GM12878 (cell line): ENCODE measurements around the gene COL25A1. TPM values are rescaled to one million over a fixed set of nuclear protein-coding genes. Genes with fewer than 3 reads are reported as not detected.
A peak's percentile ranks its signal among the peaks of the same experiment; 100 is the strongest.

Experiments
- ATAC-seq: fragments of 200-7000 bp; cut with Tn5 transposase; 3 replicates; pipeline ENCODE4 v1.9.1; 2020; ENCODE audit warnings: mild to moderate bottlenecking, moderate library complexity
- BruUV-seq: library from RNA; stranded (reverse); fragments of 400-500 nt; replicated peaks from 2 replicates; lab custom pipeline; 2021; lab: Mats Ljungman, UMichigan
- CTCF ChIA-PET: fragments of 300-600 bp; sonication (Branson Sonifier 250); formaldehyde crosslinking; extraction: SDS; loops from one replicate; lab custom pipeline; 2021; ENCODE audit warnings: inconsistent platforms; lab: Yijun Ruan, JAX
- POLR2A ChIA-PET: fragments of 350-600 bp; formaldehyde crosslinking; extraction: SDS; loops from one replicate; lab custom pipeline; 2021; ENCODE audit warnings: inconsistent platforms; lab: Charles Lee
- RAD21 ChIA-PET: fragments of 300-600 bp; sonication (Branson Sonifier 250); formaldehyde crosslinking; loops from one replicate; lab custom pipeline; 2023; ENCODE audit warnings: antibody characterized with exemption; ENCODE audit not compliant: unreplicated experiment; lab: Charles Lee
- SMC1A ChIA-PET: fragments of 300-600 bp; sonication (Branson Sonifier 250); formaldehyde crosslinking; loops from one replicate; lab custom pipeline; 2023; ENCODE audit not compliant: unreplicated experiment, uncharacterized antibody; lab: Charles Lee
- DNase-seq: peaks from one replicate; pipeline ENCODE4 v3.0.0-alpha.2; 2011; ENCODE audit warnings: low read depth, low spot score
- FAIRE-seq: peaks from 3 replicates; lab custom pipeline; 2011; peaks lifted over from hg19 to GRCh38; lab: Jason Lieb, UNC
- H2AFZ ChIP-seq: 2 replicates; pipeline ENCODE4 v1.6.0; 2011; ENCODE audit warnings: low read depth, low read length, control low read depth; ENCODE audit not compliant: control insufficient read depth
- H3K27ac ChIP-seq: 2 replicates; pipeline ENCODE4 v1.5.1; 2011; ENCODE audit warnings: control low read depth; ENCODE audit not compliant: control insufficient read depth, insufficient read depth
- H3K27me3 ChIP-seq, 2 experiments: replicated peaks in 1 of 2; 2 replicates each; pipeline versions ENCODE4 v1.6.0 to v1.6.1; 2011; ENCODE audit warnings: low read length in 1 of 2; ENCODE audit not compliant: control insufficient read depth in 2 of 2, insufficient read depth in 2 of 2
- H3K36me3 ChIP-seq, 2 experiments: 2 replicates each; pipeline ENCODE4 v1.5.1; 2011; ENCODE audit warnings: low read length in 1 of 2; ENCODE audit not compliant: control insufficient read depth in 2 of 2, insufficient read depth in 2 of 2
- H3K4me1 ChIP-seq: 2 replicates; pipeline ENCODE4 v1.6.1; 2011; ENCODE audit warnings: mild to moderate bottlenecking, low read length, moderate library complexity, mixed read lengths; ENCODE audit not compliant: control insufficient read depth, insufficient read depth
- H3K4me2 ChIP-seq: 2 replicates; pipeline ENCODE4 v1.6.0; 2011; ENCODE audit warnings: control low read depth; ENCODE audit not compliant: control insufficient read depth, insufficient read depth
- H3K4me3 ChIP-seq: fragments of 200-600 bp; sonication (generic); 2 replicates; pipeline ENCODE4 v1.5.1; 2016
- H3K79me2 ChIP-seq: 2 replicates; pipeline ENCODE4 v1.6.0; 2011; ENCODE audit warnings: low read length; ENCODE audit not compliant: control insufficient read depth, insufficient read depth
- H3K9ac ChIP-seq: 2 replicates; pipeline ENCODE4 v1.8.0; 2011; ENCODE audit warnings: low read length, control low read depth, mixed read lengths; ENCODE audit not compliant: control insufficient read depth, insufficient read depth
- H3K9me3 ChIP-seq: replicated peaks from 3 replicates; pipeline ENCODE4 v1.5.1; 2011; ENCODE audit warnings: mild to moderate bottlenecking, low read length; ENCODE audit not compliant: control insufficient read depth, insufficient read depth
- H4K20me1 ChIP-seq: 2 replicates; pipeline ENCODE4 v1.6.0; 2011; ENCODE audit not compliant: control insufficient read depth, insufficient read depth
- BHLHE40 ChIP-seq, 2 experiments: fragments of 450-650 bp in 1 of 2; IDR thresholded peaks; 2 replicates each; pipeline ENCODE4 v1.6.1; 2011 to 2017; ENCODE audit warnings: low read depth in 2 of 2, borderline replicate concordance in 1 of 2, improper control_type of control experiment in 1 of 2, low read length in 1 of 2, mild to moderate bottlenecking in 1 of 2
- CREB1 ChIP-seq: IDR thresholded peaks from 2 replicates; pipeline ENCODE4 v1.6.1; 2012; ENCODE audit warnings: low read depth, mild to moderate bottlenecking, inconsistent platforms
- LARP7 ChIP-seq: fragments of 450-650 bp; IDR thresholded peaks from 2 replicates; pipeline ENCODE4 v1.6.1; 2017; ENCODE audit warnings: mild to moderate bottlenecking
- NFIC ChIP-seq: IDR thresholded peaks from 2 replicates; pipeline ENCODE4 v1.6.1; 2012; ENCODE audit warnings: low read depth, mild to moderate bottlenecking, inconsistent platforms, low read length, moderate library complexity
- RELA ChIP-seq: fragments of 450-650 bp; IDR thresholded peaks from 2 replicates; pipeline ENCODE4 v1.8.0; 2014; ENCODE audit warnings: borderline replicate concordance; ENCODE audit not compliant: partially characterized antibody
- SREBF1 ChIP-seq: IDR thresholded peaks from 2 replicates; pipeline ENCODE4 v1.6.1; 2012; ENCODE audit warnings: mild to moderate bottlenecking, low read length
- SREBF2 ChIP-seq: IDR thresholded peaks from 2 replicates; pipeline ENCODE4 v1.6.1; 2012; ENCODE audit warnings: mild to moderate bottlenecking, low read length
- YBX1 ChIP-seq: fragments of 450-650 bp; IDR thresholded peaks from 2 replicates; pipeline ENCODE4 v1.6.1; 2016; ENCODE audit warnings: antibody characterized with exemption
- WGBS: methylation state at CpG from one replicate; pipeline ENCODE4 v1.1.6; 2016; ENCODE audit warnings: low lambda C conversion rate; ENCODE audit not compliant: insufficient replicate concordance, insufficient coverage; ENCODE audit errors: missing lambda C conversion rate; 5-methylcytosine and 5-hydroxymethylcytosine counted together
- in situ Hi-C: fragments of 300-500 bp; cut with MboI; formaldehyde crosslinking; loops from 9 replicates; pipeline ENCODE4 v1.14.3; 2018; ENCODE audit warnings: mixed read lengths
- intact Hi-C: fragments of 100-400 bp; cut with micrococcal nuclease; formaldehyde crosslinking; loops from one replicate; pipeline ENCODE4 v1.14.2; 2022; ENCODE audit not compliant: unreplicated experiment
- polyA plus RNA-seq, 11 experiments: library from polyadenylated mRNA; depleted of rRNA in 4 of 11; unstranded in 6 of 11; stranded (reverse) in 5 of 11; fragments of >200 nt; fragmentation: Nextera tagmentation in 4 of 11; fragmentation: Illumina TruSeq in 1 of 11; extraction: Ambion mirVana in 4 of 11; extraction: Trizol in 1 of 11; gene quantifications; 1 replicate in 1 of 11; 2 replicates in 10 of 11; pipeline versions ENCODE4 v1.2.1 to v1.2.3, GENCODE V29; 2011 to 2016; ENCODE audit warnings: inconsistent platforms in 2 of 11, missing spikeins in 2 of 11, low read depth in 1 of 11
- total RNA-seq, 4 experiments: library from RNA; depleted of rRNA in 3 of 4; stranded (reverse); fragments of >200 nt in 3 of 4; fragmentation: Illumina TruSeq in 1 of 4; extraction: Trizol in 1 of 4; gene quantifications; 2 replicates each; pipeline versions ENCODE4 v1.2.1 to v1.2.3, GENCODE V29; 2013 to 2021
- TF ChIP-seq, protein P1 (sequence below): fragments of 450-650 bp; formaldehyde crosslinking; IDR thresholded peaks from 2 replicates; pipeline ENCODE4 v1.4.0; 2022; ENCODE audit warnings: mild to moderate bottlenecking, moderate library complexity
- TF ChIP-seq, protein P2 (sequence below): IDR thresholded peaks from 2 replicates; pipeline ENCODE4 v1.6.1; 2011; ENCODE audit warnings: borderline replicate concordance, low read depth, mild to moderate bottlenecking, moderate library complexity, low read length; ENCODE audit not compliant: insufficient read depth, poor library complexity, severe bottlenecking

The COL25A1 gene
- total and polyA plus RNA-seq, 10 of the 15 experiments (the other 5 are each of a cell fraction or from before 2014, with no cell fraction given), result 0.01 to 0.26 (median 0.12) TPM; not detected in 6

DNA sequence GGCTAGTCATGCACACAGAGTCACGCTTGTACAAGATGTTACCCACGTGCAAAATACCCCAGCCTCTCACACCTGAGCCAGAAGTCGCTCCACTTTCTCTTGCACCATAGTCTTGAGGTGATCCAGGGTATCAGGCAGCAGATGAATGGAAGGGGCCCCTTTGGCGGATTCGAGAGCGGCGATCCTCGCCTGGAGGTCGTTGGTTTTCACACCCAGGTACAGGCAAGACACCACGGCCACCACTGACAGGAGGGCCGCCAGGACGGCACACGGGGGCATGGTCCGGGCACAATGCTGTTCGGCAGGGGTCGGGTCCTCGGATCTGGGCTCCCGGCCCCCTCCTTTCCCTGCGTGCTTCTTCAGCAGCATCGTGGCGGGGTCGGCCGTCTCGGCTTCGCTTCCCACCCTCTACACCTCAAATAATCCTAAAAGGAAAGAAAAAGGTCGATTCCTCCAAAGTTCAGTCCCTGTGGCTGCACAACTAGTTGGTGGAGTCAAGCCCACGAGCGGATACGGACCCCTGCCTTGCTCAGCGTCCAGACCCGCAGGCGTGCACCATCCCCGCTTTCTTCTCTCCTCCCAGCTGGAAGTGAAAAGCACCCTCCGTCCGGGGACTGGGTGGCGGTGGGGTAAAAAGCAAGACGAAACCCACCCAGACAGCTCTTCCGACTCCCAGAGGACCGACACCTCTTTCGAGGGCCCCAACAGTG, 652 bp downstream of the COL25A1 start:
- Histone ChIP-seq H3K4me2 (0 out of 2 replicates have a peak overlapping the region, but pooled peaks have one; percentile 22), H3K27ac (no peak overlapping the region), H3K27me3 (peaks cover 14 to 25% of the 10 kb centered on the region in 2 experiments), H3K79me2 (no peaks in the 10 kb centered on the region), H3K4me1 (no peaks in the 10 kb centered on the region), H3K9me3 (no peaks in the 10 kb centered on the region; the same call in 2 of the 3 replicates), H3K4me3 (no peak overlapping the region), H3K9ac (no peak overlapping the region), H3K36me3 (no peaks in the 10 kb centered on the region), H2AFZ (no peak overlapping the region), H4K20me1 (no peaks in the 10 kb centered on the region)
- SMC1A ChIA-PET, result no interaction called here
- TF ChIP-seq BHLHE40 (IDR thresholded peaks at IDR 0.05; ENCODE audit: borderline replicate concordance in 1 of 2, low read depth in 2 of 2, low read length in 1 of 2), result no peak
- TF ChIP-seq, protein P1, sequence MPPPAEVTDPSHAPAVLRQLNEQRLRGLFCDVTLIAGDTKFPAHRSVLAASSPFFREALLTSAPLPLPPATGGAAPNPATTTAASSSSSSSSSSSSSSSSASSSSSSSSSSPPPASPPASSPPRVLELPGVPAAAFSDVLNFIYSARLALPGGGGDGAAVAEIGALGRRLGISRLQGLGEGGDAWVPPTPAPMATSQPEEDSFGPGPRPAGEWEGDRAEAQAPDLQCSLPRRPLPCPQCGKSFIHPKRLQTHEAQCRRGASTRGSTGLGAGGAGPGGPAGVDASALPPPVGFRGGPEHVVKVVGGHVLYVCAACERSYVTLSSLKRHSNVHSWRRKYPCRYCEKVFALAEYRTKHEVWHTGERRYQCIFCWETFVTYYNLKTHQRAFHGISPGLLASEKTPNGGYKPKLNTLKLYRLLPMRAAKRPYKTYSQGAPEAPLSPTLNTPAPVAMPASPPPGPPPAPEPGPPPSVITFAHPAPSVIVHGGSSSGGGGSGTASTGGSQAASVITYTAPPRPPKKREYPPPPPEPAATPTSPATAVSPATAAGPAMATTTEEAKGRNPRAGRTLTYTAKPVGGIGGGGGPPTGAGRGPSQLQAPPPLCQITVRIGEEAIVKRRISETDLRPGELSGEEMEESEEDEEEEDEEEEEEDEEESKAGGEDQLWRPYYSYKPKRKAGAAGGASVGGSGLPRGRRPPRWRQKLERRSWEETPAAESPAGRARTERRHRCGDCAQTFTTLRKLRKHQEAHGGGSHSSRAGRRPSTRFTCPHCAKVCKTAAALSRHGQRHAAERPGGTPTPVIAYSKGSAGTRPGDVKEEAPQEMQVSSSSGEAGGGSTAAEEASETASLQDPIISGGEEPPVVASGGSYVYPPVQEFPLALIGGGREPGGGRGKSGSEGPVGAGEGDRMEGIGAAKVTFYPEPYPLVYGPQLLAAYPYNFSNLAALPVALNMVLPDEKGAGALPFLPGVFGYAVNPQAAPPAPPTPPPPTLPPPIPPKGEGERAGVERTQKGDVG (CRISPR knock-in tag), result no peak
- TF ChIP-seq CREB1, result no peak
- TF ChIP-seq SREBF1, result no peak
- TF ChIP-seq SREBF2, result no peak
- TF ChIP-seq NFIC, result no peak
- TF ChIP-seq, protein P2, sequence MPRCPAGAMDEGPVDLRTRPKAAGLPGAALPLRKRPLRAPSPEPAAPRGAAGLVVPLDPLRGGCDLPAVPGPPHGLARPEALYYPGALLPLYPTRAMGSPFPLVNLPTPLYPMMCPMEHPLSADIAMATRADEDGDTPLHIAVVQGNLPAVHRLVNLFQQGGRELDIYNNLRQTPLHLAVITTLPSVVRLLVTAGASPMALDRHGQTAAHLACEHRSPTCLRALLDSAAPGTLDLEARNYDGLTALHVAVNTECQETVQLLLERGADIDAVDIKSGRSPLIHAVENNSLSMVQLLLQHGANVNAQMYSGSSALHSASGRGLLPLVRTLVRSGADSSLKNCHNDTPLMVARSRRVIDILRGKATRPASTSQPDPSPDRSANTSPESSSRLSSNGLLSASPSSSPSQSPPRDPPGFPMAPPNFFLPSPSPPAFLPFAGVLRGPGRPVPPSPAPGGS, result no peak
- TF ChIP-seq YBX1, result no peak
- TF ChIP-seq LARP7, result no peak
- TF ChIP-seq RELA, result no peak
- intact Hi-C loops, result no loop called here
- CTCF ChIA-PET, result no interaction called here
- no peak for FAIRE-seq
- in situ Hi-C loops, result no loop called here
- no peak for DNase-seq
- RAD21 ChIA-PET, result no interaction called here
- BruUV-seq, result no TSS peak
- POLR2A ChIA-PET, result no interaction called here
- ATAC-seq, result no peak
- 35% methylated on average over 39 of the region's 40 CpGs for WGBS
